ENCODE measurements around the gene NOTCH1.

The NOTCH1 gene

GRCh38 chr9:136457326-136457725 is 88.5 kb downstream of the NOTCH1 start:
- DNase-seq = no peak

DNA sequence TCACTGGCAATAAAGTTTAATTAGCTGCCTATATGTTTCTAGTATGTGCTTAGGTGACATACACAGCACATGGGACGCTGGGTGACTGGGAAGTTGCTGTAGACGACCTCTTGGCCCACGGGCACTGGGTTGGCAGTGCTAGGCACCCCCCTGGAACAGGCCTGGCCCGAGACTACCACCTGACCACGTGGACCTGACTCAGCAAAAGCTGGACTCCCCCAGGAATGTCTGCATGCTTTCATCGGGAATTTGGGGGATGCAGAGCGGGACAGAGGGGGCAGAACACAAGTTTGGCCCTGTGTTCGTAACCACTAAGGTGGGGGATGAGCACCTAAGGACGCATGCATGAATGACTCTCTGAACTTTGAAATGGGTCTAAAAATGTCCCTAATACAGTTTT is 89.6 kb downstream of the NOTCH1 start:
- DNase-seq = no peak

DNA sequence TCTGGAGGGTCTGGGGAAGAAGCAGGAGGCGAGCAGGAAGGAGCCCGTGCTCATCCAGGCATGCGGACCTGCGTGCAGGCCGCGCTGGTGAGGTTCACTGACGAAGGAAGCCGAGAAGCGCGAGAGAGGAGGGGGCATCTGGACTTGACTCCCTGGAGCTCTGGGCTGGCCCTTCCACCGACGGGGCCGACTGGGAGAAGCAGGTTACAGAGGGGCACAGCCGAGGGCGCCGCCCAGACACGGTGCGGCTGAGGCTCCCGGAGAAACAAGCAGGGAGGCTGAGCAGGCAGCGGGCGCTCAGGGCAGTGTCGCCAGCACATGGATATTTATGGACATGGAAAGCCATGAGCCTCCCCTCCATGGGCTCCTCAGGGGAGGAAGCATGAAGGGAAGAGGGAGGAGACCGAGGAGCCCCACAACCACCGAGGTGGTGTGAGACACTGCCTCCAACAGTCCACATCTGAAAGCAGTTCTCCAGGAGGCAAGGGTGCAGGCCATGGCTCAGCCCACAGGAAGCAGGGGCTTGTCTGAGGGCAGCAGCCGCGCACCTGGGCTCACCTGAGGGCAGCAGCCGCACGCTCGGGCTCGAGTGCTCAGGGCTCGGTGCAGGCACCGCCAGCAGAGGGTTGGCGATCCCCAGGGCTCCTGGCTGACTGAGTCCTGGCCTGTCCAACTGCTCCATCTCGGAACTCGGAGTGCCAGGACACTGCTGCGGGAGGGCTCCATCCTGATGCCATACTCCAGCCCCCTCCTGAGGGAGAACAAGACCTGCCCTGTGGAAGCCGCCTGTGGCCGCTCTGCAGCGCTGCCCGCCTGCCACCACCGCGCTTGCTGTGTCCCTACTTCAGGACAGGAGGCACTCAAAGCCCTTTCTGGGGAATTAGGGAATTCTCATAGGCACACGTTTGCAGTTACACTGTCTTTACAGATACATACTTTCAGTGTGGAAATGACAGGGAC is 90.5 kb downstream of the NOTCH1 start:
- DNase-seq = no peak

GRCh38 chr9:136454026-136454796 is 91.6 kb downstream of the NOTCH1 start:
- DNase-seq = no peak

- no peak for DNase-seq
These were observed 92.5 kb downstream of the NOTCH1 start for GRCh38 chr9:136453326-136453725.

DNA sequence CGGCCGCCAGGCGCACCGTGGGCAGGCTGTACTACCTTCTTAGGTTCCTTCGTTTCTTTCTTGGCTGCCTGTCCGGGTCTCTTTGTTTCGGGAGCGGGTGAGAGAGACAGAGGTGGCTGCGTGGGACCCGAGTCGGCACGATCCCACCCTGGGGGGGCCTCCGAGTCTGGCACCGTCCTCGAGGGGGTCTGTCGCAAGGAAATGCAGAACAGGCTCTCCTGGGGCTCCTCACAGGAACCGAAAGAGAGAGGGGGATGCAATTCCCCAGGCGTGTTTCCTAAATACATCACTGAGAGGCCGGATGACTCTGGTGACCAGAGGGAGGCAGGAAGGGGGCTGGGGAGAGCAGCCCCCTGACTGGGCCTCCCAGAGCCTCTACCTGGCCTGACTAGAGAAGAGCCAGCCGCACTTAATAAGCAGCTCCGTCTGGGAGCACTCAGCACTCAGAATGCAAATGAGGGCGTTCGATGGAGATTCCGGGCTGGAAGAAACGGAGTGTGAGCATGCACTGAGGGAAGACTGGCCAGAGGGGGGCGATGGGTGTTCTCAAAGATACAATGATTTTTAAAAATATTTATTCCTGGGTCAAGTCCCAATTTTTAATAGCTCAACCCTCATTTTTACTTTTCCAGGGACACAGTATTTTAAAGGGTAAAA is 94.5 kb downstream of the NOTCH1 start:
- no peak for DNase-seq

DNA sequence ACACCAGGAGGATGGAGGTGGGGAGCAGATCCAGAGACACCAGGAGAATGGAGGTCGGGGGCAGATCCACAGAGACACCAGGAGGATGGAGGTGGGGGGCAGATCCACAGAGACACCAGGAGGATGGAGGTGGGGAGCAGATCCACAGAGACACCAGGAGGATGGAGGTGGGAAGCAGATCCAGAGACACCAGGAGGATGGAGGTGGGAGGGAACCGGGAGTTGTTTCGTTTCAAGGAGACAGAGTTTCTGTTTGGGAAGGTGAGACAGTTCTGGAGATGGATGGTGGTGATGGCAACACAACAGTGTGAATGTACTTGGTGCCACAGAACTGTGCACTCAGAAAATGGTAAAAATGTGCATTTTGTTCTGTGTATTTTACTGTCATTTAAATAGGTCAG is 97.2 kb downstream of the NOTCH1 start:
- no peak for DNase-seq

- no peak for DNase-seq
These were observed 98.6 kb downstream of the NOTCH1 start for GRCh38 chr9:136447173-136447778.

DNA sequence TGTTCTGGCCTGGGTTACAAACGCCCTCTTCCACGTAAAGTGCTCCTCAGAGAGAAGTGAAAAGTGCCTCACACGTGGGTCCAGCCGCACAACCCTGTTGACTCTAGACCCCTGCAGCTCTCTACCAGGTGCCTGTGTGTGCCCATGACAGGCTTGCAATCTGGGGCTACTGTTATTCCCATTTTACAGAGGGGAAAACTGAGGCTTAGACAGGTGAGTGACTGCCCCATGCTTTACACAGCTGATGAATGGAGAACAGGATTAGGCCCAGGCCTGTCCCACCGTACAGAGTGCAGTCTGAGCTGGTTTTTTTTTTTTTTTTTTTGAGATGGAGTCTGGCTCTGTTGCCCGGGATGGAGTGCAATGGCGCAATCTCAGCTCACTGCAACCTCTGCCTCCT is 100.0 kb downstream of the NOTCH1 start:
- DNase-seq = no peak

Measured in activated CD4-positive, alpha-beta T cell treated with anti-CD3 and anti-CD28 coated beads for 1 hour (primary cell).